ENCODE results near the gene TSR3.

DNA sequence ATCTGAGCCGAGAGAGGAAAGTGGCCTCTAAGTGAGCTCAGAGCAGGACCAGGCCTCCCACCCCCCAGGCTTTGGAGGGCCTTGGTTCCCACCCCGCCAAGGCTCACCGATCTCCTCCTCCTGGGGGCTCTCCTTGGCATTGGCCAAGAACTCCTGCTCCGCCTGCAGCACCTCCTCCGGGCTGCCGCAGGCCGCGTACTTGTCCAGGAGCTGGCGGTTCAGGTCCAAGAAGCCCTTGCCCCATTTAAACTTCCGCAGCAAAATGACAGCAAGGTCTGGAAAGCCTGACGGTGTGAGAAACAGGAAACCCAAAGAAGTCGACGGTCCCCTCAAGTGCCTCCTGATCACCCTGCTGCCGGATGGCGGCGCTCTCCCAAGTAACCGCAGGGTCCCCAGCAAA lies 1.7 kb downstream of the TSR3 start:
- TF ChIP-seq, protein P1, sequence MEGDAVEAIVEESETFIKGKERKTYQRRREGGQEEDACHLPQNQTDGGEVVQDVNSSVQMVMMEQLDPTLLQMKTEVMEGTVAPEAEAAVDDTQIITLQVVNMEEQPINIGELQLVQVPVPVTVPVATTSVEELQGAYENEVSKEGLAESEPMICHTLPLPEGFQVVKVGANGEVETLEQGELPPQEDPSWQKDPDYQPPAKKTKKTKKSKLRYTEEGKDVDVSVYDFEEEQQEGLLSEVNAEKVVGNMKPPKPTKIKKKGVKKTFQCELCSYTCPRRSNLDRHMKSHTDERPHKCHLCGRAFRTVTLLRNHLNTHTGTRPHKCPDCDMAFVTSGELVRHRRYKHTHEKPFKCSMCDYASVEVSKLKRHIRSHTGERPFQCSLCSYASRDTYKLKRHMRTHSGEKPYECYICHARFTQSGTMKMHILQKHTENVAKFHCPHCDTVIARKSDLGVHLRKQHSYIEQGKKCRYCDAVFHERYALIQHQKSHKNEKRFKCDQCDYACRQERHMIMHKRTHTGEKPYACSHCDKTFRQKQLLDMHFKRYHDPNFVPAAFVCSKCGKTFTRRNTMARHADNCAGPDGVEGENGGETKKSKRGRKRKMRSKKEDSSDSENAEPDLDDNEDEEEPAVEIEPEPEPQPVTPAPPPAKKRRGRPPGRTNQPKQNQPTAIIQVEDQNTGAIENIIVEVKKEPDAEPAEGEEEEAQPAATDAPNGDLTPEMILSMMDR (IDR thresholded peaks at IDR 0.05) = no peak
- no peak for TF ChIP-seq POLR2A (IDR thresholded peaks at IDR 0.05)

All from testis (tissue), 2 donors.